Fibroblast of skin of left quadriceps (primary cell): ENCODE data around the gene PDE9A.

Experiments
- DNase-seq, 2 experiments: peaks; one replicate each; pipeline ENCODE4 v3.0.0-alpha.2; 2013; ENCODE audit warnings: low read depth in 2 of 2

Gene PDE9A

DNA sequence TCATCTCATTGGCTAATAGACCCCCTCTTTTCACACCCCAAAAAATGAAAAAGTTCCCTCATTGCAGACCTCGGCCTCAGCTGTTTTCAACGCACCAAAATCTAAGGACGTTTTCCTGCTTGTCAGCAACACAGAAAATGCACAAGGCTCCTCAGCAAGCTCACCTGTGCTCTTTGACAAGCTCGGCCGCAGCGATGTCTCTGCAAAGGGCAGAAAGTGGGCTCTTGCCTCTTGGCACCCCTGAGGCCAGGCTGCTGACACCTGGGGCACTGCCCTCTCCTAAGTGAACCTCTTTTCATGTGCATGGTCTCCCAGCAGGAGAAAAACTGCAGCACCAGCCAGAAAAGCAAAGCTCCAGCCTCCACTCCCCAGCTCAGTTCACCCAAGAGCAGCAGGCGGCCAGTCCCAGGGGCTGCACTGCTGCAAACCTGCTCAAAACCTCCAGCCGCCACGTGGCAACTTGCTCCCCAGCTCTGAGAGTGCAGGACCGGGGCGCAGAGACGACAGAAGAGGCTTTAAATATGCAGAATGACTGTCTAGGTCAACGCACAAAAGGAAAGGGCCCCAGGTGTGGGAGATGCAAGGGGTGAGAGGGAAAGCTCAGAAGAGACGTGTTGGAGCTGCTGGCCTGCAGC, 101.7 kb downstream of the PDE9A start:
- DNase-seq, result no peak

GRCh38 chr21:42755766-42756579, 102.6 kb downstream of the PDE9A start:
- DNase-seq, result no peak

DNA sequence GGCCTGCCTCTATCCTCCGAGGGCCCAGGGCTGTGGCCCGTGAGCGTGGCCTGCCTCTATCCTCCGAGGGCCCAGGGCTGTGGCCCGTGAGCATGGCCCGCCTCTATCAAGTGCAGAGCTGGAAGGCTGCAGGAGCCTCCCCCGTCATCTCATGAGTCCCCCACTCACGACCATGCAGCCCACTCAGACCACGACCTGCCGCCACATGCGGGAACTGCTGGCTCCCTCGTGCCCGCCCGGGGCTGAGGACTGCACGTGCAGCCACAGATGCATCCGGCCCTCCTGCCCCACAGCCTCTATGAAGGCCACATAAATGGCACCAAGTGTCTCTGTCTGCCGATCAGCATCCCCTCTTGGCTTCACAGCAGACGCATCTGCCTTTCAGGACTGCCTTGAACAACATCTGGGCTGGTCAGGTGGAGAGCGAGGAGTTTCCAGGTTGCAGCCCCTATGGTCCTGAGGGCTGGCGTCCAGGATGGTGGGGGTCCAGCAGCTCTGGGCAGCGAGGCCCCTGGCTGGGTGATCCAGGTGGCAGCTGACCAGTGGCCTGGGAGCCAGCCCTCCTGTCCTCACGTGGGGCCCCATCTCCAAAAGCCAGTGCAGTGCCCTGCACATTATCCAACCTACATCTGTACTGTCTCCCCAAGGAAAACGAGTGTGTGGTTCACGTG, 103.3 kb downstream of the PDE9A start:
- no peak for DNase-seq

- no peak for DNase-seq
Observed at GRCh38 chr21:42757422-42757821, 104.0 kb downstream of the PDE9A start.

DNA sequence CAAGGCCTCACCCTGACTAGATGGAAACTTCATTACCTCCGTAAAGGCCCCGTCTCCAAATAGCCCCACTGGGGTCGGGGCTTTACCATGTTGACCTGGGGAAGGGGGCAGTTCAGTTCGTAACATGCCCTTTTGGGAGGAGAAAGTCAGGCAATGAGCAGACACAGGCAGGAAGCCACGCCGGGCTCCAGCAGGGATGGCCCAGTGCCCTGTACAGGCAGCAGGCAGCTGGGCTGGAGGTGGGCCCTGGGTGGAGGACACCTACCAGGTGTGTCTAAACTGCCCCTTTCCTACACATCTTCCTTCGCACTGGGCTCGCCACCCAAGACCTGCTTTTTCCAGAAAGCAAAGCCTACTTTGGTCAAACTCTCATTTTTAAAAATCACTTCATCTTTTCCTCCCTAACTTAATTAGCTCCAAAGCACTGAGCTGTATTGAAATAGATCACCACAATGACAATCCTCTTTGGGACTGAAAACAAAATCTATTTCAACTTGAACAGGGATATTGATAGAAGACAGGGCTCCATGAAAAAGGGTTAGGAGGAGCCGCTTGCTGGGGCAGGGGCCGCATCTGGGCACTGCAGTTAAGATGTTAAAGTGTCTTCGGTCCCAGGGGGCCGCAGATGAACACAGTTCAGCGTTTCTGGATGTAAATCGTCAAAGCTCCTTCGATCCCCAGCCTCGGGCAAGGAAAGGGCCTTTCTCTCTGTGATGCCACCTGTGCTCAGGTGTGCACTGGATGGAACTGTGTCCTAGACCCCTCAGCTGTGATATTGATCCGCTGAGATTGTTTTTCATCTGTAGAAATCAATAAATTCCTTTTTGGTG, 104.6 kb downstream of the PDE9A start:
- no peak for DNase-seq

GRCh38 chr21:42758721-42759593, 105.5 kb downstream of the PDE9A start:
- no peak for DNase-seq

DNA sequence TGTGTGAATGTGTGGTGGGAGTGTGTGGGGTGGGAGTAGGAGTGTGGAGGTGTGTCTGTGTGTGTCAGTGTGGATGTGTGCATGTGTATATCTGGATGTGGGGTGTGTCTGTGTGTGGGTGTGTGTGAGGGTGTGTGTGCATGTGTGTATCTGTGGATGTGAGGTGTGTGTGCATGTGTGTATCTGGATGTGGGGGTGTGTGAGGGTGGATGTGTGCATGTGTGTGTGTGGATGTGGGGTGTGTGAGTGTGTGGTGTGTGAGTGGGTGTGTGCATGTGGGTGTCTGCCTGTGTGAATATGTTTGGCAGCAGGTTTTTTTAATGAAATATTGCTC, 106.1 kb downstream of the PDE9A start:
- no peak for DNase-seq

- DNase-seq, result no peak
Observed at GRCh38 chr21:42760361-42760950, 107.0 kb downstream of the PDE9A start.

GRCh38 chr21:42760951-42761751, 107.7 kb downstream of the PDE9A start:
- no peak for DNase-seq

GRCh38 chr21:42761776-42762335, 108.4 kb downstream of the PDE9A start:
- no peak for DNase-seq

DNA sequence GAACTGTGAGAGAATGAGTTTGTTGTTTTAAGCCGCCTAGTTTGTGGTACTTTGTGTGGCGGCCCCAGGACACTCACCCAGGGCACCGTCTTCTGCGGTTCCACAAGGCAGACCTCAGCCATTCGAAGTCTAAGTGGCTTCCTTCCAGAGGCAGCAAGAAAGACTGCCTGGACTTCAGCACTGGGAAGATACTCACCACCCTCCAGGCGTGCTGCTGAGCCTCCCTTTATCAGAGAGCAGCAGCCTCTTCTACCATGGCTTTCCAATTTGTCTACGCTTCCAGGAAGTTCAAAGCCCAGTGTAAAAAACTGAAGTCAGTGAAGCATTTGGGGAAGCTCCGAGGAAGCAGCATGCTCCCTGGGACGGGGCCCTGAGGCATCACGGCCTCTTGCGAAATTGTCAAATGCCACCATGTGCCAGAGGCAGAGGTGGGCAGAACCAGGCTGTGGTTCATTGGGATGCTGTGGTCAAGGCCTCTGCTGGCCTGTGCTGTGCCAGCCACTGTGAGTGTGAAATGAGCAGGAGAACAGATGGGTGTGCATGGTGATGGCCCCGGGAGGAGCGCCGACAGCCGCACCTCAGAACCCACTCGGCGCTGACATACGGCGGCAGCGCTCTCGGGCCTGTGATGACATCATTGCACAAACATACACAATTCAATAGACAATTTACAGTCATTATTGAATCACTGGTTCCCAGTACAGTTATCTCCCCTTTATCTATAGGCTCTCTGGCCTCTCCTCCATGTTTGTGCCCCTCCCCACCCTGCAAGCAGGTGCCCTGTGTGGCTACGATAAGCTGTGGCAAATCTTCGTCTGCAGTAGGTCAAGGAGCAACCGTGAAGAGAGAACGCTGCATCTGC, 110.4 kb downstream of the PDE9A start:
- no peak for DNase-seq

- no peak for DNase-seq
Observed at GRCh38 chr21:42764443-42764760, 111.0 kb downstream of the PDE9A start.

DNA sequence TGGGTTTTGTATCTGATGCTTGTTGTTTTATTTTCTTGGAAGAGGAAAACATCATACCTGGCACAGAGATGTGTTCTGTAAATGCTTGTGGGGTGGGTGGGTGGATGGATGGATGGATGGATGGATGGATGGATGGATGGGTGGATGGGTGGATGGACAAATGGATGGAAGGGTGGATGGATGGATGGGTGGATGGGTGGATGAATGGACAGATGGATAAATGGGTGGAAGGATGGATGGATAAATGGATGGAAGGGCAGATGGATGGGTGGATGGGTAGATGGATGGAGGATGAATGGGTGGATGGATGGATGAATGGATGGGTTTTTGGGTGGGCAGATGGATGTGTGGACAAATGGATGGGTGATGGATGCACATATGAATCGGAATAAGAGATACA, 111.5 kb downstream of the PDE9A start:
- DNase-seq, result no peak

GRCh38 chr21:42765656-42766055, 112.2 kb downstream of the PDE9A start:
- DNase-seq, result no peak

DNA sequence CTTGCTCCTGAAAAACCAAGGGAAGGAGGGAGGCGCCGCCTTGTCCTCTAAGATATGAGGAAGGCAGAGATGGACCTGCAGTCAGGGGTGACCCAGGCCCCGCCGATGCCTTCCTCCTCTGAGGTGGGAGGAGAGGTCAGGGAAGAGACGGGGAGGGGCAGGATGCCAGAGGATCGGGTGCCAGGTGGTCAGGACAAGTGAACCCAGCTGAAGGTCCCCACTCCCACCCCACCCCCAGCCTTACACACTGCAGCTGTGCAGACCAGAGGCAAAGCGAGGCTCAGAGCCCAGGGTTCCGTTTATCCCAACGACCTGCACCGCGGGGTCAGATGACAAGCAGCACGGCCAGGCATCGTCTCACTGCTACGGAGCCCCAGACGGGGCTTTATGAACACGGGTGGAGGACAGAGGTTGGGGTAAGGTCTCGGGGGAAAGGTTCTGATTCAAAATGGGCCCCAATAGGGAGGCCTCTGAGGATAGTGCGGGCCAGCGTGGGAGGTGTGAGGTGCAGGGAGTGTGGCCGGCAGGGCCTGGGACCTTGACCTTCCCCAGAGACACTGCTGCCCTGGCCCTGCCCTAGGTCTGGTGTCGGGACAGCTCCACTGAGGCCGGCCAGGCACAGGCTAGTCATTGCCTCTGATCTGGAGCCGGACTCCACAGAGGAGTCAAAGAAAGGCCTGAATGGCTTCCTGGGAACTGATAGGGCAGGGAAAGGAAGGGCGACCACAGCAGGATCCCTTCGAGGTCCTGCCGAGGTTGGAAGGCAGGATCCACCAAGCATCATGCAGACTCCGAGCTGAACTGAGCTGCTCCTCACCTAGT, 113.5 kb downstream of the PDE9A start:
- DNase-seq, result no peak

- DNase-seq, result no peak
Observed at GRCh38 chr21:42767561-42767835, 114.1 kb downstream of the PDE9A start.

DNA sequence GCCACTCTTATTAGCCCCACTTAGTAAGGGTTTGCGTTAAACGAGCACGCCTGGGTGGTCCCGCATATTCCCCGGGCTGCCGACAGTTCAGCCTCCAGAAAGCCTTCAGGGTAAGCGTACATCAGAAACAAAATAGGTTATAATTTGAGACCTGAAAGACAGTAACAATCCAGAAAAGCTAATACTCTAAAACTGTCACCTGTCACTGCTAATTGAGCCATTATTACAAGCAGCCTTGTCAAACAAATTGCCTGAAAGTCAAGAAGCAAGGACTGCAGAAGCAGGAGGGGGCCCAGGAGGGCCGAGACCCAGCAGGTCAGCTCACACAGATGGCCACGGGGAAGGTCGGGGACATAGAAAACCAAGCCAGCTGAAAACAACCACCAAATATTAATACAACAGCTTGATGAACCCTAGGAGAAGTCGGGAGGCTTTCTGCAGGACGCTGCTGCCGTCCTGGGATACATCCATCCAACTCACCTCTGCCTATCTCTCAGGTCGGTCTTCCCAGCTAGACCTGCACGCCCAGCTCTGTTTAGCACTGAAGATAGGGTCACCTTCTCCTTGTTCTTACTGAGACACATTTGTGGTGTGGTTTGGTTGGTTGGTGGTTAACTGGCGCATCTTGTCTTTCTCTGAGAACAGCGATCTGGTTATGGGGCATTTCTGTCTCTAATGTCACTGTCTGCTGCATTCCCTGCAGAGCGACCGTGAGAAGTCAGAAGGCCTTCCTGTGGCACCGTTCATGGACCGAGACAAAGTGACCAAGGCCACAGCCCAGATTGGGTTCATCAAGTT, 115.1 kb downstream of the PDE9A start:
- DNase-seq, result no peak
